Activated CD4-positive, alpha-beta T cell treated with anti-CD3 and anti-CD28 coated beads, Interleukin-2, amount 50 U/mL, for 4 hours (primary cell): ENCODE data around the gene YPEL1.
A peak's percentile ranks its signal among the peaks of the same experiment; 100 is the strongest.
"Not testable (repeated sequence)": the region's sequence is repeated elsewhere in the genome, so short reads cannot be mapped to it uniquely, and the experiment has no call there.

Experiments used
- DNase-seq, 2 experiments: peaks; one replicate each; pipeline ENCODE4 v3.0.0-alpha.2; 2020

The YPEL1 gene

DNA sequence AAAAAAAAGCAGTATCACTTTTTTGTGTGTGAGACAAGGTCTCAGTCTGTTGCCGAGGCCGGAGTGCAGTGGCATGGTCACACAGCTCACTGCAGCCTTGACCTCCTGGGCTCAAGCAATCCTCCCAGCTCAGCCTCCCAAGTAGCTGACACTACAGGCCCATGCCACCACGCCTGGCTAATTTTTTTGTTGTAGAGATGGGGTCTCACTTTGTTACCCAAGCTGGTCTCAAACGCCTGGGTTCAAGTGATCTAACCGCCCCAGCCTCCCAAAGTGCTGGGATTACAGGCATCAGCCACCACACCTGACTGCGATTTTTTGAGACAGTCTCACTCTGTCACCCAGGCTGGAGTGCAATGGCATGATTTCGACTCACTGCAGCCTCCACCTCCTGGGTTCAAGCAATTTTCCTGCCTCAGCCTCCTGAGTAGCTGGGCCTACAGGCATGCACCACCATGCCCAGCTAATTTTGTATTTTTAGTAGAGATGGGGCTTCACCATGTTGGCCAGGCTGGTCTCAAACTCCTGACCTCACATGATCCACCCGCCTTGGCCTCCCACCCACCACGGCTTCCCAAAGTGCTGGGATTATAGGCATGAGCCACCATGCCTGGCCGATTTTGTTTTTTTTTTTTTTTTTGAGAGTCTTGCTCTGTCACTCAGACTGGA lies 15.3 kb downstream of the YPEL1 start:
- DNase-seq: not testable (repeated sequence)

DNA sequence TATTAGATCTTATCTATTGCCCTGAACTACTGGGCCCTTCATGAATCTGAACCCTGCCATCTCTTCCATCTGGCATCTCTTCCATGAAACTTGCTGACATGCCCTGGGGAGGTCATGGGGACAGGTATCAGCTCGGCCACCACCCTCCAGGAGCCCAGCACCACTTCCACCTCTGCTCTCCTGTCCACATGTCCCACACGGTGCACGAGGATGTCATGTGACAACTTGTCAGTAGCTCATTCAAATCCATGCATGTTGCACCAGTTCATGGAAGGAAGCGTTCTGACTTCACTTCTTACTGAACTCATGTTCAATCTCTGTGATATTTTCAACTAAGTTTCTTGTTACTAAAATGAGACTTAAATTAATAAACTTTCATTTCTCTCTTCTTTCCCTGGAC lies 16.6 kb downstream of the YPEL1 start:
- DNase-seq: no peak

DNA sequence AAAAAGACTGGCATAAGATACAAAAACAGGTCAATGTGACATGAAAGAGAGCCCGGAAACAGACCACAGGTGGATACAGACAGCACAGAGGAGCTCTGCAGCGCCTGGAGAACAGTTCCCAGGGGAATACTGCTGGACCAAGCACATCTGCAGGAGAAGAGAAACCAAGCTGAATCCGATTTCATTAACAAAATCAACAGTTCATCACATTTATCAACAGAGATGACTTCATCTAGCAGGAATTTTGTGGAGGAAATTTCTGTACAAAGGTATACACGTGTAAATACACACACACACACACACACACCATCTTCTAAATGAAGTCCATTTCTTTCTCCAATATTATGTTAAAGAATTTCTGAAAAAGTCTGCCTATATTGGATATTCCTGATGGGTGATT lies 17.1 kb downstream of the YPEL1 start:
- DNase-seq: no peak

DNA sequence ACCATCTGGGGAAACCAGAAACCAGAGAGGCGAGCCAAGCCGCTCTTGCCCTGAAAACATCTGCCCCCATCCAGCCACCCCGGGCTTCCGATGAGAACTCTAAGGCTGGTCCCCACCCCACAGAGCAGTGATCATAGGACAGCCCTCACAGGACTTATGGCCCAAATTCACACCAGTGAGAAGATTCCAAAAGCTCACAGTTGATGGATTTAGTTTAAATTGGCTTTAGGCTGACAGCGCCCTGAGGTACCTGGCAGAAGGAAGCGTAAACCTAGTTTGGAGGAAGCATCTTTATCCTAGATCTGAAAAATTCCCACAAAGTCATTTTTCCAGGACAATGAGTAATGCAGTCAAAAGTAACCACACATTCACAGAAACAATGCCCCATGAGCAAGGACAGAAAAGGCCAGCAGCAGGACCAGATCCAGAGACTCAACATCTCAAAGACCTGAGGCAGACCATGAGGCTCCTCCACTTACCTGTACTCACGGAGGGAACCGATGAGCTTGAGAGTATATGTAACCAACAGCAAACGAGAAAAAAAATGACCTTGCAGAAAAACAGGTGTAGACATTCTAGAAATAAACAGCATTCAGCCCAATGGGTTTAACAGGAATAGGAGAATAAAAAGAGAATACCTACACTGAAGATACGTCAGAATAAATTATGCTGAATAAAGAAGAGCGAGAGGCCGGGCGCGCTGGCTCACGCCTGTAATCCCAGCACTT lies 19.0 kb downstream of the YPEL1 start:
- not testable (repeated sequence) for DNase-seq

DNA sequence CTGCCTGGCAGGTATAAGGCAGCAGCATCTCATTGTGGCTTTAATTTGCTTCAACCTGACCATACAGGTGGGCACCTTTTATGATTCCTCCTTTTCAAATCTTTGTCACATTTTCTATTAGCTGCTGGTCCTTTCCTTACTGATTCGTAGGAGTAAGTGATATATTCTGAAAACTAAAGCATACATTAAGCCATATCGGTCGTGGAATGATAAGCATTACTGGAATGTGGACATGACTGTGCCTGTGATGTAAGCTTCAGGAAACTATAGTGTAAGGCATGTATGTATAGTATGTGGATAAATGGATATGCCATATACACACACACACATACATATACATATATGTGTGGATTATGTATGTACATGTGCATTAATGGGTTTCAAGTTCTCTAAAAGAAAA lies 20.8 kb downstream of the YPEL1 start:
- no peak for DNase-seq

DNA sequence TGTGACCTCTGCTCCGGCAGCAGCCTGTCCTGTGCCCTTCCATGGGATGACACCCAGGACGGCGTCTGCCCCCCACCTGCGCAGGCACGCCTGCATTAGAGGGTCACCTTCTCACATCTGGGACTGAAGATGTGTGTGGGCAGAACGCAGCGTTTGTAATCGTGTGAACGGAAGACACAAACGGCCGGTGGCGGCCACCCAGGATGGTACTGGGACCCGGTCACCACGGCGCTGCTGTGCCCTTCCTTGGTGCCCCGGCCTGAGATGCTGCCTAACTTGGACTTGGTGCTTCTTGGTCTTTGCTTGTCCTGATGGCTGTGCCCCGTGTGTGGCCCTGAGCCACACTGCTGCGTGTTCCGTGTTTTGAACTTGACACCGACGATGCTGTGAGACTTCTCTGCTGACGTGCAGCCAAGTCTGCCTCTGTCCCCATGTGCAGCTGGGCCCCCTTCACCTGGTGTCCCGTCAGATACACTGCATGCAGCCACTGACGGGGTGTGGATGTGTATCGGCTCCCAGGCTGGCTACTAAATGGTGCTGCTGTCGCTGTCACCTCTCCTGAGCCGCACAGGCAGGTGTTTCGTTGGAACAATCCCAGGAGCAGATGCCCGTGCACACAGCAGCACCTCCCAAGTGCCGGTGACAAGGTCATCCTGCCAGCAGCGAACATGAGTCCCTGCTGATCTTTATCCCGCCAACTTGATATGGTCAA lies 21.4 kb downstream of the YPEL1 start:
- DNase-seq: no peak

DNA sequence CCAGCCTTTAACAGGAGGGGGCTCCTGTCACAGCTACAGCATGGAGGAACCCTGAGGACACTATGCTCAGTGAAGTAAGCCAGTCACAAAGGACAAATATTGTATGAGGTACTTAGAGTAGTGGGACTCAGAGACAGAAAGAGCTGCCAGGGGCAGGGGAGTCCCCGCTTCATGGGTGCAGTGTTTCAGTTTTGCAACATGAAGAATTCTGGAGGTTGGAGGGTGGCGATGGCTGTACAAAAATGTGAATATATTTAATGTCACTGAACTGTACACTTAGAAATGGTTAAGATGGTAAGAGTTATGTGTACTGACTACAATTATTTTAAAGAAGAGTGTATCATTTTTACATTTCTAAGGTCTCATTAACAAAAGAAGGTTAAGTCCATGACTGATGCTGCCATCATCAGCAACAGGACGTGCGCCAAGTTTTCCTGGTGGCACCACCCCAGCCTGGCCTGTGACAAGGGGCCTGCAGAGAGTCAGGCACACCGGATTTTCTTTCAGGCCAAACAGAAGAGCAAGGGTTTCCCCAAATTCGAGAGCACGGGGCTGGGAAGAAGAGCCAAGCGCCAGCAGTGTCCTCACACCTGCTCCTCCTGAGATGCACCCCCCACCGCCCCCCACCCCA lies 22.1 kb downstream of the YPEL1 start:
- no peak for DNase-seq

DNA sequence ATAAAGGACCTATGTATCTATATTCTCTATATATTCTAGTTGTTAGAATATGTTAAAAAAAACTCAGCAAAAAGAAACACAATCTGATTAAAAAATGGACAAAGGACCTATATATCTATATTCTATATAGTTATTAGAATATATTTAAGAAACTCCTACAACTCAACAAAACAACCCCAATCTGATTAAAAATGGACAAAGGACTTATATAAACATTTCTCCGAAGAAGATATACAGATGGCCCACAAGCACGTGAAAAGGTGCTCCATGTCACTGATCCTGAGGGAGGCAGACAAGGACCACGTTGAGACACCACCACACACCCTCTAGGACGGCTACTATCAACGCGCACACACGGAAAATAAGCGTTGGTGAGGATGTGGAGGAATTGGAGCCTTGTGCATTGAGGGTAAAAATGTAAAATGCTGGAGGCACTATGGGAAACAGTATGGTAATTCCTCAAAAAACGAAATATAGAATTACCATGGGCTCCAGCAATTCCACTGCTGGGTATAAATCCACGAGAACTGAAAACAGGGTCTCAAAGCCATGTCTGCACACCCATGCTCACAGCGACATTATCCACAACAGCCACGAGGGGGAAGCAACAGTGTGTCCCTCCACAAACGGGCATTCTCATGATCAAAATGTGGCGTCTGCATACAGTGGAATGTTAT lies 22.7 kb downstream of the YPEL1 start:
- DNase-seq: peak; percentile 48 to 53

DNA sequence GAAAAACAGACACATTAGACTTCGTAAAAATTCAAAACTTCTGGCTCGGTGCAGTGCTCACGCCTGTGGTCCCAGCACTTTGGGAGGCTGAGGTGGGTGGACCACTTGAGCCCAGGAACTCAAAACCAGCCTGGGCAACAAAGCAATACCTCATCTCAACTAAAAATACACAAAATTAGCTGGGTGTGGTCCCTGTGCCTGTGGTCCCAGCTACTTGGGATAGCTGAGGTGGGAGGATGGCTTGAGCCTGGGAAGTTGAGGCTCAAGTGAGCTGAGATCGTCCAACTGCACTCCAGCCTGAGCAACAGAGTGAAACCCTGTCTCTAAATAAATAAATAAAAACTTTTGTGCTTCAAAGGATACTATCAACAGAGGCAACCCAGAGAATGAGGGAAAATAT lies 23.7 kb downstream of the YPEL1 start:
- DNase-seq: no peak

DNA sequence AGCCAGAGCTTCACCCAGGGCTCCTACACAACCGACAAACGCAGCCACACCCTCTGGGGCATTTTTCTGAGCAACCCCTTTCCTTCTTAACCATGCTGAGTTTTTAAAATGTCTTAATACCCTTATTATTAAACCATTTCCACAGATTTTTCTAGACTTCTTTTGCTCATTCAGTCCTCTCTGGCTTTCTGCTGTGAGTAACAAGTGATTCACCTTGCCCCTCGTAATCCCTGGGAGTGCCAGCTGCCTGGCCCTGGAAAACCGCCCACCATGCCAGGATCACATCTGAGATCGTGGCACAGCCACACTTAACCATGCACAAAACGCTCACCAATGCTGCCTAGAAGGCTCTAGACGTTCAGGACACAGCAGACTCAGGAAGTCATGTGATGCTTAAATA lies 25.4 kb downstream of the YPEL1 start:
- DNase-seq: no peak

DNA sequence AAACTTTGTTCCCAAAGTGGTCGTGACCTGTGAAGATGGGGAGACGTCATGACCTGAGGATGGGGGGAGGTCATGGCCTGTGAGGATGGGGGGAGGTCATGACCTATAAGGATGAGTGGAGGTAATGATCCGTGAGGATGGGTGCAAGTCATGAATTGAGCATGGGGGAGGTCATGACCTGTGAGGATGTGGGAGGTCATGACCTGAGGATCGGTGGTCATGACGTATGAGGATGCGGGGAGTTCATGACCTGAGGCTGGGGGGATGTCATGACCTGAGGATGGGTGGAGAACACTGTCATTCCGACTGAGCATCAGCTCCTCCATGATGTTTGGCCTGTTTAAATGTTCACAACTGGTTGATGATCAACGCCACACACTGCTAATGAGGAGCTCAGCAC lies 25.9 kb downstream of the YPEL1 start:
- no peak for DNase-seq

DNA sequence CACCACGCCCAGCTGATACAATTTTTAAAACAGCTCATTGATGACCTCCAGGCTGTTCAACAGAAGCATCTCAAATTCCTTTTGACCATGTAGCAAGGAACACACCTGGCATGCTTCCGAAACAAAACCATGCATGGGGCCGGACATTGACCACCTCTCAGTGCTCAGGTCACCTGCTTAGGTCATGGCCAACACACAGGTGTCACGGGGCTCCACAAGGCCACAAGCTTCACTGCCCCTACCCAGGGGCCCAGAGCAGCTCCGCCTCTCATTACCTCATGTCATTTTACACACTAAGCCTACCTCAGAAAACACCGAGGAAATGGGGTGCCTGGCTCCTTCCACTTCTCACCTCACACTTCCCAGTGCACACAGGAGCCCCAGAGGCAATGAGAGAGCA lies 26.6 kb downstream of the YPEL1 start:
- no peak for DNase-seq

DNA sequence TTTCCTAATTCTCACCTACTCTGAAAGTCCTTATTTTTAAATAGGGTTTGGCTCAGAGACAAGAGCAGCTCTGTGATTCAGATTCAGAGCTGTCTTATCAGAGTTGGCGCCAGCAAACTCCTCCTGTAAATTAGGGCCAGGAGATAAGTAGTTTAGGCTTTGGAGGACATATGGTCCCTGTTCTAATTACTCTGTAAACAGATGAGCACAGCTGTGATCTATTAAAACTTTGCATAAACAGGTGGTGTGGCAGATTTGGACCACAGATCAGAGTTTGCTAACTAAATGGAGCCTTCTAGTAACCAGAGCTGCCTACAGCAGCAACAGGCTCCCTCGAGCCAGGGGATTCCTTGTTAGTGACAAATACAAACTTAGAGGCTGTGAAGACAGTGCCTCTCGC lies 27.9 kb downstream of the YPEL1 start:
- DNase-seq: no peak

DNA sequence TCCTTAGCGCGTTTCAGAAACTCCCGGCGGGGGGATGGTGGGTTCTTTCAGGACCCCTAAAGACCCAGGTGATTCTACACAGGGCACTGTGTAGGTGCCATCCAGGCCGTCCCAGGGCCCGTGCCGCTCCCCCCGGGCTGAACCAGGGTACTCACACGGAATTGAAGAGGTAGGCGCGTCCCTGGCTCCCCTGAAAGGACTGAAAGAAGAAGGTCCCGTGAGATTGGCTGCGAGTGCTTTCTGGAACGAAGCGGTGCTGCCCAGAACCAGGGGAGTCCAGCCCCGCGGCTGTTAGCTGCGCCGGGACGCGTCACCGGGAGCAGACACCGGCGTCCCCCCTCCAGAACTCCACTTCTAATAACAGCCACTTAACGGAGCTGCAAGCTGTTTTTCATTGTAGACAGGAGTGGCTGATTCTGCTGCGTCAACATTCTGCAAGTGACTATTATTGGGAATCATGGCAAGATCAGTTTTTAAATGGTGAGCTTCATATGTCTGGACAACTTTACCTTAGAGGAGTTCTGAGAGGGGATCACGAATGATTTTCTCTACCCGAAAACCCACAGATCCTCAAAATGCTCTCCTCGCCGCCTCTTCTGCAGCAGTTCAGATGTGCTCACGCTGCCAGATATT lies 31.8 kb downstream of the YPEL1 start:
- DNase-seq: no peak

DNA sequence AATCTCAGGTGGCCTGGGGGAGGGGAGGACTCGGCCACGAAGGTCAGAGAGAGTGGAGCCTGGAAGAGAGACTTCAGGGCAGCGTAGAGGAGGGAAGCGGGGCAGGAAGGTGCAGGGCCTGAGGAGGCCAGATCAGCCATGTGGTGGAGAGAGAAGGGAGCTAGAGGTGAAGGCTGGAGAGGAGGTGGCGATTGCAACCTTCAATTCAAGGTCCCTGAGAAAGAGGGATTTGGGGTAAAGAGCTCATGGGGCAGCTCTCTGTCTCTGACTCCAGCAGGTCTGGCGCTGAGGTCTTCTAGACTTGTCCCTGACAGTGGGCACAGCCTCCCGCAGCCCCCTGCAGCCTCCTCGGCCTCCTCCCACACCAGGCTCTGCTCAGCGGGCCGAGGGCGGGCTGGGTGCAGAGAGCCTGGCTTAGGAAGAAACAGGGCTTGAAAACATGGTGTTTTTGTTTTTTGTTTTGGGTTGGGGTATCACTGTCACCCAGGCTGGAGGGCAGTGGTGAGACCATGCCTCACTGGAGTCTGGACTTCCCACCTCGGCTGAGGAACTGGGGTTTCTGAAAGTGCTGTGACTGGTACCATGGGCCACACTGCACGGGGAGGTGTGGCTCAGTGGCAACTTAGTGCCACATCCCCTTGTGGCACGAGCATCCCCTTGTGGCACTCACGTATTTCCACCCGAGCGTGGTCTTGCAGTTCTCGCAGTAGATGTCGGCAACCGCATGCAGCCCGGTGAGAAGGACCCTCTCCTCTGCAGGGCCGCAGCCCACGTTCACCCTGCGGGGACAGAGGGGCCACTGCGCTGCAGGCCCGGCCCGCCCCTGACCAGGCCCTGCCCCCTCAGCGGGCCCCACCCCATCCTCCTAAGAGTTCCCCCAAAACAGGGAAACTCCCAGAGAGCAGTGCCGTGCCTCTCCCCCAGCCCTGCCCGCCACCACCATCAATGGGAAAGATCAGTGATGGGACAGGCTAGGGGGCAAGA lies 32.6 kb downstream of the YPEL1 start:
- DNase-seq: no peak

DNA sequence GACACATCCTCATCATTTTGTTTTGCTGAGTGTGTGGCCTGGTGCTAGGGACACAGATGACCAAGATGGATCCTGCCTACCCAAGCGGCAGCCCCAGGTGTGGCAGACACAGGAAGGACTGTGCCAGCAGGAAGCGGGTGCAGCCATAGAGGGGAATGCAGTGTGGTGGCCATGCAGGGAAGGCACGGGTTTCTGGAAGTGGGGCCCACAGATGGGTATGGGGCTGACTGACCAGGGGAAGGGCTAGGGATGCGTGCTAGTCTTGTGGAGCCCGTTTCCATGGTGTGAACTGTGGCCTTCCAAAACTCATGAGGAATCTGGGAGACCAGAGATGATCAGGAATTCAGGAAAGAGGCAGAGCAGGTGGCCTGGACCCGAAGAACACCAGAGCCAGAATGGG lies 33.5 kb downstream of the YPEL1 start:
- no peak for DNase-seq

DNA sequence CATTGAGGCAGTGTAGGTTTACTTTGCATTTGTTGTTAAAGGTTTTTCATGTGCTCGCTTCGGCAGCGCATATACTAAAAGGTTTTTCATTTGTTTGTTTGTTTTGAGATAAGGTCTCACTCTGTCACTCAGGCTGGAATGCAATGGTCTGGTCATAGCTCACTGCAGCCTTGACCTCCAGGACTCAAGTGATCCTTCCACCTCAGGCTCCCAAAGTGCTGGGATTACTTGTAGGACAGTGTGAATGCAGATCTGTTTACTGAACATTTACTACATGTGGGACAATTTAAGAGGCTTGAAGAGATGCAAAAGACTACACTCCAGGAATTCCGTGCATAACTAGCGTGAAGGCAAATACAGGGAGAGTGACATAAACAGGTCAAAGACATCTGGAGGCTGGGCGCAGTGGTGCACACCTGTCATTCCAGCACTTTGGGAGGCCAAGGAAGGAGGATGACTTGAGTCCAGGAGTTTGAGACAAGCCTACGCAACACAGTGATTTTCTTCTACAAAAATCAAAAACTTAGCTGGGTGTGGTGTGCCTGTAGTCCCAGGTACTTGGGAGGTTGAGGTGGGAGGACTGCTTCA lies 34.1 kb downstream of the YPEL1 start:
- no peak for DNase-seq

DNA sequence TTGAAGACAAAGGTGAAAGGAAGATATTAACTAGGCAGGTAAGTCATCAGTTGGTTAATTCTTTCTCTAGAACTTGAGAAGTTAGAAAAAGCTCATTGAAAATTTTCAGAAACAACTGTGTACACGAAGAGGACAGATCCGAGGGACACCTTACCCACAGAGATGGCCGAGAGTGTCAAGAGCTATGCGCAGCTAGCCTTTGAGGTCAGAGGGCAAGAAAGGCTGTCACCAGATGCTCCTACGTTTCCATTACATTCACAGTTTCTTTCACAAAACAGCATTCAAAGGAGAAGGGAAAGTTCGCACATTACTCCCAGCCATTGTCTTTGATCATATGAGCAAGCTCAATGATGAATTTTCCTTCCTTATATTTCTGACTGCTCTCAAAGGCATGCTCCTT lies 34.8 kb downstream of the YPEL1 start:
- no peak for DNase-seq

DNA sequence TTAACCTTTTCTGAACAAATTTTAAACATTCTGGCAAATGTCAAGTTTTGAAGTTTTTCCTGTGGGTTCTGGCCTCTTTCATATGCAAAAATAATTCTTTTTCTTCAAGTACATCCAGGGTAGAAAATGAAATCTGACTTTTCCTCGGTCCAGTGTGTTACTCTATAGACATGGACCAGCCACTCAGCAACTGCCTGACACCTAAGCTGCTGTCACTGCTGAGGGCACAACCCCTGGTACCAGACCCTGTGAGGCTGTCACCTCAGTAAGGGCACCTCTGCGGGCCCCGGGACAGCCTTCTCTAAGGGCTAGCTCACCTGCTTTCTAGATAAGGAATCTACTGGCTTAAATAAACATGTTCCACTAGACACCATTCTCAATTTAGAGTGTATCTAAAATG lies 36.0 kb downstream of the YPEL1 start:
- DNase-seq: no peak

DNA sequence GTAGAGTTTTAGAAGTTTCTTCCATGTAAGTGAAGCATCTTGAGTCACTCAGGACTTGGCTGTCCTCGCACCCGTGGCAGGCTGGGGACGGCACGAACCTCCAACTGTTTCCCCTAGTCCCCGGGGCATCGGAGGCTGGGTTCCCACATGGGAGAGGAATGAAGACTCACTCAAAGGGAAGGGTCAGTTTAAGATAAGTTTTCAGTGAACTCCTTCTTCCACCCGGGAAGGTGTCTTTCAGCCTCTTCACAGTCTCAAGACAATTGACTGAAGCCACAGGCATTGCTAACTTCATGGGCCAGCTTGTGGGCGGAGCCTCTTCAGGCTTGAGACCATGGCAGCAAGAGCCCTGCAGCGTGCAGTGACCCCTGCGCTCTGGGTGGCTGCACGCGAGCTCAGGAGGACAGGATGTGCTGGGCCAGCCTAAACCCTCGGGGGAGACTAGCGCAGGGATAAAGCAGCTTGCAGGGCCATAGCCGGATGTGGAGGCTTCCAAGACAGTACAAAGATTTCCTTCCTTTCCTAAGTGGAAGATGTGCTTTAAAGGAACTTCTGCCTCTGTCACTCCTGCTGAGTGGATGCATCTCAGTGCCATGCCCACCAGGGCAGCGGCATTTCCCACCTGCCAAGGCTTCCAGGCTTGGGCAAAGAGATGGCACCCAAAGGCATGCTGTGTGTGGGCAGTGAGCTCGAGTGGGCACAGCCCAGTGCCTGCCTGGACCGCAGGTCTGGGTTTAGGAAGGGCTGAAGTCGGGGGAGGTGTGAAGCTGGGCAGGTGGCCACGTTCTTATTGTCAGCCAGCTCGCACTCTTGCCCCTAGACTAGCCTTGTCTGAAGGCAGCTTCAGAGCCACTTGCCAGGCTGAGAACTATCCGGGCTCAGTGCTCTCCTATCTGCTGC lies 36.9 kb downstream of the YPEL1 start:
- DNase-seq: no peak
